GM12878 (cell line): ENCODE data around the gene POLR3A.

Experiments
- EZH2 ChIP-seq: IDR thresholded peaks from 2 replicates; pipeline ENCODE4 v1.6.1; 2012; ENCODE audit warnings: low read depth, mild to moderate bottlenecking, control low read depth, inconsistent platforms, low read length, borderline replicate concordance; ENCODE audit not compliant: control insufficient read depth
- NBN ChIP-seq: fragments of 450-650 bp; IDR thresholded peaks from 2 replicates; pipeline ENCODE4 v1.6.1; 2016
- NFYB ChIP-seq: IDR thresholded peaks from 2 replicates; pipeline ENCODE4 v1.6.1; 2011; ENCODE audit warnings: low read depth, mild to moderate bottlenecking, low read length, improper control_type of control experiment, moderate library complexity; ENCODE audit not compliant: insufficient read depth
- POLR2A ChIP-seq: IDR thresholded peaks from 2 replicates; pipeline ENCODE4 v1.6.1; 2011; ENCODE audit warnings: low read depth, mild to moderate bottlenecking, low read length
- POLR2AphosphoS5 ChIP-seq: IDR thresholded peaks from 2 replicates; pipeline ENCODE4 v1.6.1; 2011; ENCODE audit warnings: mild to moderate bottlenecking, low read length, inconsistent platforms
- SMC3 ChIP-seq: IDR thresholded peaks from 2 replicates; pipeline ENCODE4 v1.6.1; 2011; ENCODE audit warnings: low read length, improper control_type of control experiment, borderline replicate concordance

DNA sequence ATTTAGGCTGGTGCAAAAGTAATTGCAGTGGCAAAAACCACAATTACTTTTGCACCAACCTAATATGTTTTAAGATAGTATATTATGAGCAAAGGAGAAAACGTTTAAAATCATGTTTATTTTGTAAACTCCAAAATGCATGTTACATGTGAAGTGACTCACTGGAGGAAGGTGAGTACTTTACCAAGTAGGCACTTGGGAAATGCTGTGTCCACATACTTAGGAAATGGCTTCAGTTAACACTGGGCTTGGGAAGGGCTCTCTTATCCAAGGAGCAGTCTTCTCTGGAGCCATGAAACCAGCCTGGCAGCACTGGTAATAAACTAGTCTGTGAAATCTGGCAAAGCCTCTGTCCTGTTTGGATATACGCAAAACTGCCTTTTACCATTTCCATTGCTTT is 8.8 kb upstream of the POLR3A start:
- no peak for TF ChIP-seq NFYB
- no peak for TF ChIP-seq EZH2
- no peak for TF ChIP-seq POLR2A
- no peak for TF ChIP-seq NBN
- no peak for TF ChIP-seq SMC3
- TF ChIP-seq POLR2AphosphoS5, result no peak
